ENCODE results near the gene TNNC2. TPM values are rescaled to one million over a fixed set of nuclear protein-coding genes. Genes with fewer than 3 reads are reported as not detected.
A peak's percentile ranks its signal among the peaks of the same experiment; 100 is the strongest.

The TNNC2 gene
- polyA plus RNA-seq, 1 of the 3 experiments (the other 2 are of a cell fraction): 1.1 TPM

DNA sequence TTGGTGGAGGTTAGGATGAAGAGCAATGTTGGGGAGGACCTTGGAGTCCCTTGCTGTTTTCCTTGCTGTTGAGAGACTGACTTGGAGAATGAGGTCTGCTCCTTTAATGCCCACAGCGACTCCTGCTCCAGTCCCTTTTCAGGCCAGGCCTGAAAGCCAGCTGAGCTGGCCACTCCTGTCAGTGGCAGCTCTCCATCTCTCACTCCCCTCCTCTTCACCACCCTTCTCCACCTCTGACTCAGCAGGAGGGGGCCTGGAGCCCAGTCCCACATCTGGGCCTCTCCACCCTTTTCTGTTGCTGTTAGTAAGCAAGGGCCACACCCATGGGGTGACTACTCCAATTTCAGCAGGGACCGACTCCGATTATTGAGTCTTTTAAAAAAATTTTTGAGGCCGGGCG is 8.7 kb upstream of the TNNC2 start:
- H3K9me2 ChIP-seq: no peaks in the 10 kb centered on the region
- H3K9me3 ChIP-seq: no peaks in the 10 kb centered on the region
- WGBS (ENCODE audit: low lambda C conversion rate): 96% methylated on average over 5 of the region's 5 CpGs
- no peak overlapping the region for H2AFZ ChIP-seq (ENCODE audit: low read depth)
- no peaks in the 10 kb centered on the region for H4K20me1 ChIP-seq (ENCODE audit: insufficient read depth)
- no peak overlapping the region for H3K27ac ChIP-seq (ENCODE audit: low read depth in 2 of 2, low read length in 1 of 2)
- H3K9ac ChIP-seq: peak overlapping the region; percentile 6; the same call in 1 of the 2 replicates
- TF ChIP-seq, protein P1, sequence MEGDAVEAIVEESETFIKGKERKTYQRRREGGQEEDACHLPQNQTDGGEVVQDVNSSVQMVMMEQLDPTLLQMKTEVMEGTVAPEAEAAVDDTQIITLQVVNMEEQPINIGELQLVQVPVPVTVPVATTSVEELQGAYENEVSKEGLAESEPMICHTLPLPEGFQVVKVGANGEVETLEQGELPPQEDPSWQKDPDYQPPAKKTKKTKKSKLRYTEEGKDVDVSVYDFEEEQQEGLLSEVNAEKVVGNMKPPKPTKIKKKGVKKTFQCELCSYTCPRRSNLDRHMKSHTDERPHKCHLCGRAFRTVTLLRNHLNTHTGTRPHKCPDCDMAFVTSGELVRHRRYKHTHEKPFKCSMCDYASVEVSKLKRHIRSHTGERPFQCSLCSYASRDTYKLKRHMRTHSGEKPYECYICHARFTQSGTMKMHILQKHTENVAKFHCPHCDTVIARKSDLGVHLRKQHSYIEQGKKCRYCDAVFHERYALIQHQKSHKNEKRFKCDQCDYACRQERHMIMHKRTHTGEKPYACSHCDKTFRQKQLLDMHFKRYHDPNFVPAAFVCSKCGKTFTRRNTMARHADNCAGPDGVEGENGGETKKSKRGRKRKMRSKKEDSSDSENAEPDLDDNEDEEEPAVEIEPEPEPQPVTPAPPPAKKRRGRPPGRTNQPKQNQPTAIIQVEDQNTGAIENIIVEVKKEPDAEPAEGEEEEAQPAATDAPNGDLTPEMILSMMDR (IDR thresholded peaks at IDR 0.05): no peak
- TF ChIP-seq, protein P2, sequence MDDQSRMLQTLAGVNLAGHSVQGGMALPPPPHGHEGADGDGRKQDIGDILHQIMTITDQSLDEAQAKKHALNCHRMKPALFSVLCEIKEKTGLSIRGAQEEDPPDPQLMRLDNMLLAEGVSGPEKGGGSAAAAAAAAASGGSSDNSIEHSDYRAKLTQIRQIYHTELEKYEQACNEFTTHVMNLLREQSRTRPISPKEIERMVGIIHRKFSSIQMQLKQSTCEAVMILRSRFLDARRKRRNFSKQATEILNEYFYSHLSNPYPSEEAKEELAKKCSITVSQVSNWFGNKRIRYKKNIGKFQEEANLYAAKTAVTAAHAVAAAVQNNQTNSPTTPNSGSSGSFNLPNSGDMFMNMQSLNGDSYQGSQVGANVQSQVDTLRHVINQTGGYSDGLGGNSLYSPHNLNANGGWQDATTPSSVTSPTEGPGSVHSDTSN (IDR thresholded peaks at IDR 0.05): no peak
- TF ChIP-seq RAD21 (IDR thresholded peaks at IDR 0.05; ENCODE audit: low read length) (no peak), RCOR1 (IDR thresholded peaks at IDR 0.05; ENCODE audit: low read length) (no peak), RXRA (IDR thresholded peaks at IDR 0.05; ENCODE audit: borderline replicate concordance, low read depth) (no peak), NRF1 (IDR thresholded peaks at IDR 0.05; ENCODE audit: low read depth, low read length) (no peak), TEAD4 (IDR thresholded peaks at IDR 0.05; ENCODE audit: borderline replicate concordance, insufficient read depth) (no peak)
- H3K79me2 ChIP-seq (ENCODE audit: insufficient read depth): peaks cover 29% of the 10 kb centered on the region
- CTCF ChIA-PET: interaction anchor here (1.0 kb wide), 2 partner anchors 11 to 19 kb away, joined by 3 to 4 read pairs; no protein-coding TSS in a partner anchor
- POLR2A ChIA-PET: no interaction called here
- DNase-seq: no peak
- no peaks in the 10 kb centered on the region for H3K27me3 ChIP-seq (ENCODE audit: insufficient read depth)
- peak overlapping the region in 1 of 2 experiments; percentile 85; a peak in 2 of 4 replicates for H3K4me3 ChIP-seq (ENCODE audit: low read depth in 2 of 2, low read length in 1 of 2)
- H3K4me1 ChIP-seq (ENCODE audit: control insufficient read depth in 1 of 2, insufficient read depth in 2 of 2, low read depth in 1 of 2, low read length in 1 of 2): peaks cover 8 to 31% of the 10 kb centered on the region in 2 experiments; a peak in 3 of 4 replicates
- H3K4me2 ChIP-seq: peak overlapping the region; percentile 97
- peaks cover 15% of the 10 kb centered on the region for H3F3A ChIP-seq (replicated peaks; ENCODE audit: insufficient read depth)
- peaks cover 8 to 11% of the 10 kb centered on the region in 2 experiments for H3K36me3 ChIP-seq (replicated peaks in 1 of 2; ENCODE audit: control insufficient read depth in 1 of 2, insufficient read depth in 2 of 2, low read length in 1 of 2)

DNA sequence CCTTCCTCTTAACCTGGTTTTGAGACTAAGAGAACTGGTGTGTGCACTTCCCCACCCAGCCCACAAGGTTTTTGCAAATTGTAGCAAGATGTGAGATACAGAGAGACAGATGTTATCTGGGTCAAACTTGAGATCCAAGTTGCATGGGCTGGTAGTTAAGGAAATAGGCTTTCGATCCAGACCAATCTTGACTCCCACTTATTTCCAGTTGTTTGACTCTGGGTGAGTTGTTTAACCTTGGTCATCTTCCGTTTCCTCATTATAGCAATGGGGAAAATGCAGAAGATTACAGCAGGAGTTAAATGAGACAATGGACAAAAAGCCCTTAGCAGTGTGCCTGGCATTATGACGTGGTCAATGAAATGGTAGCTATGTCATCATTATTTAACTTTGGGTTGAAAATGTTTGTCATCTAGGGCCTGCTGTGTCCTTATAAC is 8.2 kb upstream of the TNNC2 start:
- no peak overlapping the region for H3K27ac ChIP-seq (ENCODE audit: low read depth in 2 of 2, low read length in 1 of 2)
- peak overlapping the region; percentile 6; the same call in 1 of the 2 replicates for H3K9ac ChIP-seq
- no peak overlapping the region for H2AFZ ChIP-seq (ENCODE audit: low read depth)
- no peaks in the 10 kb centered on the region for H3K27me3 ChIP-seq (ENCODE audit: insufficient read depth)
- POLR2A ChIA-PET: no interaction called here
- no peaks in the 10 kb centered on the region for H4K20me1 ChIP-seq (ENCODE audit: insufficient read depth)
- peaks cover 8 to 10% of the 10 kb centered on the region in 2 experiments for H3K36me3 ChIP-seq (replicated peaks in 1 of 2; ENCODE audit: control insufficient read depth in 1 of 2, insufficient read depth in 2 of 2, low read length in 1 of 2)
- TF ChIP-seq FOXJ3 (CRISPR knock-in tag; IDR thresholded peaks at IDR 0.05) (no peak), NFIC (IDR thresholded peaks at IDR 0.05; ENCODE audit: borderline replicate concordance) (no peak), RAD21 (IDR thresholded peaks at IDR 0.05; ENCODE audit: low read length) (no peak), GATA2 (CRISPR knock-in tag; IDR thresholded peaks at IDR 0.05) (no peak), ELF1 (IDR thresholded peaks at IDR 0.05) (no peak), SIN3A (IDR thresholded peaks at IDR 0.05; ENCODE audit: borderline replicate concordance, low read depth, low read length) (no peak), TAF1 (IDR thresholded peaks at IDR 0.05; ENCODE audit: borderline replicate concordance, low read depth, low read length) (no peak), TCF12 (IDR thresholded peaks at IDR 0.05) (no peak), EP300 (IDR thresholded peaks at IDR 0.05; ENCODE audit: borderline replicate concordance in 1 of 2, low read depth in 1 of 2, low read length in 1 of 2) (no peak)
- TF ChIP-seq, protein P3, sequence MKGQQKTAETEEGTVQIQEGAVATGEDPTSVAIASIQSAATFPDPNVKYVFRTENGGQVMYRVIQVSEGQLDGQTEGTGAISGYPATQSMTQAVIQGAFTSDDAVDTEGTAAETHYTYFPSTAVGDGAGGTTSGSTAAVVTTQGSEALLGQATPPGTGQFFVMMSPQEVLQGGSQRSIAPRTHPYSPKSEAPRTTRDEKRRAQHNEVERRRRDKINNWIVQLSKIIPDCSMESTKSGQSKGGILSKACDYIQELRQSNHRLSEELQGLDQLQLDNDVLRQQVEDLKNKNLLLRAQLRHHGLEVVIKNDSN (IDR thresholded peaks at IDR 0.05; ENCODE audit: borderline replicate concordance, low read depth): no peak
- TF ChIP-seq, protein P1 (IDR thresholded peaks at IDR 0.05): no peak
- TF ChIP-seq, protein P2 (IDR thresholded peaks at IDR 0.05): no peak
- TF ChIP-seq, protein P4, sequence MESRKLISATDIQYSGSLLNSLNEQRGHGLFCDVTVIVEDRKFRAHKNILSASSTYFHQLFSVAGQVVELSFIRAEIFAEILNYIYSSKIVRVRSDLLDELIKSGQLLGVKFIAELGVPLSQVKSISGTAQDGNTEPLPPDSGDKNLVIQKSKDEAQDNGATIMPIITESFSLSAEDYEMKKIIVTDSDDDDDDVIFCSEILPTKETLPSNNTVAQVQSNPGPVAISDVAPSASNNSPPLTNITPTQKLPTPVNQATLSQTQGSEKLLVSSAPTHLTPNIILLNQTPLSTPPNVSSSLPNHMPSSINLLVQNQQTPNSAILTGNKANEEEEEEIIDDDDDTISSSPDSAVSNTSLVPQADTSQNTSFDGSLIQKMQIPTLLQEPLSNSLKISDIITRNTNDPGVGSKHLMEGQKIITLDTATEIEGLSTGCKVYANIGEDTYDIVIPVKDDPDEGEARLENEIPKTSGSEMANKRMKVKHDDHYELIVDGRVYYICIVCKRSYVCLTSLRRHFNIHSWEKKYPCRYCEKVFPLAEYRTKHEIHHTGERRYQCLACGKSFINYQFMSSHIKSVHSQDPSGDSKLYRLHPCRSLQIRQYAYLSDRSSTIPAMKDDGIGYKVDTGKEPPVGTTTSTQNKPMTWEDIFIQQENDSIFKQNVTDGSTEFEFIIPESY (IDR thresholded peaks at IDR 0.05; ENCODE audit: borderline replicate concordance, low read depth): no peak
- H3K9me3 ChIP-seq: no peaks in the 10 kb centered on the region
- peaks cover 29% of the 10 kb centered on the region for H3K79me2 ChIP-seq (ENCODE audit: insufficient read depth)
- 91% methylated on average over 3 of the region's 3 CpGs for WGBS (ENCODE audit: low lambda C conversion rate)
- CTCF ChIA-PET: interaction anchor here (0.8 to 1.0 kb wide), 4 partner anchors 10 to 516 kb away, joined by 3 to 4 read pairs (median 3); no protein-coding TSS in a partner anchor
- H3K4me1 ChIP-seq (ENCODE audit: control insufficient read depth in 1 of 2, insufficient read depth in 2 of 2, low read depth in 1 of 2, low read length in 1 of 2): peaks cover 8 to 31% of the 10 kb centered on the region in 2 experiments; a peak in 3 of 4 replicates
- no peak for DNase-seq
- H3K9me2 ChIP-seq: no peaks in the 10 kb centered on the region
- peak overlapping the region; percentile 68 to 85; a peak in 3 of 4 replicates for H3K4me3 ChIP-seq (ENCODE audit: low read depth in 2 of 2, low read length in 1 of 2)
- H3F3A ChIP-seq (replicated peaks; ENCODE audit: insufficient read depth): peaks cover 15% of the 10 kb centered on the region
- peak overlapping the region; percentile 97 for H3K4me2 ChIP-seq

Data from SK-N-SH (cell line).